HG03571 (cell line): ENCODE results near the gene MVB12B.
"Not testable (repeated sequence)": the region's sequence is repeated elsewhere in the genome, so short reads cannot be mapped to it uniquely, and the experiment has no call there.

Source experiments
- ATAC-seq: cut with Tn5 transposase; IDR thresholded peaks from one replicate; pipeline ENCODE4 v1.9.1; 2021; ENCODE audit not compliant: unreplicated experiment

The MVB12B gene

DNA sequence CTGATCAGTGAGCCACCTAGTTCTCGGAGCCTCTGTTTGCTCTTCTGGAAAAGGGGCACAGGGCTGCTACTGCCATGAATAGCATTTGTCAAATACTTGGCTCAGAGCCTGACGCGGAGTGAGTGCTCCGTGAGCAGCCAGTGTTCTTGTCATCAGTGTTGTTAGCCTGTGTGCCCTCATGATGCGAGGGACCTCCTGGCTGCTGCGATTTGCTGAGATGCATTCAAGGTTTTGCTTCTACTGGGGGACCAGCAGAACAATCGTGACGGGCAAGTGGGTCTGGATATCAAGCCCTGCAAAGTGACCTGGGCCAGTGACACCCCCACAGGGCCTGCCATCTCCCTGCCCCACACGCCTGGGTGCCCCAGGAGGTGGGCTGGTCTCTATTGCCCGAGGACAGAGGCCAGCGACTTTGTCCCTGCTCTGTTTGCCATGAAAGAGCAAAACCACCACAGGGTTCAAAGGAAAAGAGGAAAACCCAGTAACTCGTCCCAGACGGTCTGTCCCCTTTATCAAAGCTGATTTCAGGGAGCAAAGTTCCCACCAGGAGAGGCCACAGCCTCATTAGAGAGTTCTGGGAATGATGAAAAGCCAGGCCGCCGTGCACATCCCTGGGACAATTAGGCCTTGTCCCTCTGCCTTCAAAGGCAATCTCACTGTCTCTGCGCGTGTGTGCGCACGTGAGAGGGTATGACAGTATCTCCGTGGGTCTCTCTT is 200.6 kb downstream of the MVB12B start:
- no peak for ATAC-seq

GRCh38 chr9:126528111-126528510 is 201.5 kb downstream of the MVB12B start:
- ATAC-seq, result no peak

DNA sequence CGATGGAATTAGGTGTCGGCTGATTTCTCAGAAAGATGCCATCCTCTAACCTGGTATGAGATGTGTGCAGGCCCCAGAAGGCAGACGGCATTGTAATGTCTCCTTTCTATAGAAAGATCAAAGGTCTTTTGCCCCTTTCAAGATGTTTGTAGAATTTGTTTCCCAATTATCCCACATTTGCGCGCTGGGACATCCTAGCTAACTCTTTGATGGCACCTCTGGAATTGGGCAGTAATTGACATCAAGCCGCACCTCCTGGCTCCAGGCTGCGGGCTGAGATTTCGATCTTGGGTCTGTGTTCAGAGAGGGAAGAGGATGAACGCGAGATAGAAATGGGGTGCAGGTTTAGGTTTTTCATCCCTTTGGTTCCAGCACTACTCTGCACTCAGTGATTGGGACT is 202.3 kb downstream of the MVB12B start:
- no peak for ATAC-seq

DNA sequence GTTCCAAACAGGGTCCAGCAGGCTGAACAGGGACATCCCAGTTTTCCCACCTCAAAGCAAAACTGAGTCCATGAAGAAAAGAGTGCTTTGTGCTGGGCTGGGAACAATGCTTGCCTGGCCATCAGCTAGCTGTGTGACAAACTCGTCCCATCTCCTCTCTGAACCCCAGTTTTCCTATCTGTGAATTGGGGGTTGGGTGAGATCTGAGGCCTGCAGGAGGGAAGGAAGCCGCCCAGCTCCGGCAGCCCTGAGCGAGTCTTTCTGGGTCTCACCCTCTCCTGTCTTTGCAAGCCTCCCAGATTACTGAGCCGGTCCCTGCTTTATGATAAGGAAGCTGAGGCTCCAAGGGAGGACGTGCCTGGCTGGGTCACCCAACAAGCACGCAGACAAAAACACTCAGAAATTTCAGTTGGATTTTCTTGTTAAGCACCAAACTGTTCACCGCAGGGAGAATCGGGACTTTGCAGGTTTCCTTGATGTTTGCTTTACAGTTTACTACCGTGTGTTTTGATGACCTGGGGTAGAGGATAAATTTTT is 204.5 kb downstream of the MVB12B start:
- ATAC-seq, result no peak

DNA sequence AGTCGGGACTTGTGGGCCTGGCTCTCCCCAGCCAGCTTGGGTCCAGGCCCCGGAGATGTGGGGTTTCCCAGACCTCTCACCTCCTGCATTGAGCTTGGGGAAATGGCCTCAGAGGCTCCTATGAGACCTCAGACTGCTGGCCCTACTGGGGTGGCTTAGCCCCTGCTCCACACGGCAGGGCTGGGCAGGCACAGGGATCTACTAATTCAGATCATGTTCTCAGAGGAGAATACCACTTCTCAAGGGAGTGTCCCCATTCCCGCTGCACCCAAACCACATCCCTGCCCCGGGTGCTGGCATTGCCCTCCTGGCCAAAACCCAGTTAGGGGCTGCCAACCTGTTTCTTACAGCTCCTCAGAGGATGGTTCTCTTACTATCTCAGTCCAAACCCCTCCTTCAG is 205.0 kb downstream of the MVB12B start:
- no peak for ATAC-seq

GRCh38 chr9:126532019-126532462 is 205.4 kb downstream of the MVB12B start:
- no peak for ATAC-seq

- ATAC-seq, result no peak
Measured at GRCh38 chr9:126532489-126532888, 205.9 kb downstream of the MVB12B start.

- no peak for ATAC-seq
Measured at GRCh38 chr9:126532951-126533925, 206.6 kb downstream of the MVB12B start.

GRCh38 chr9:126533926-126534310 is 207.3 kb downstream of the MVB12B start:
- no peak for ATAC-seq

GRCh38 chr9:126534431-126535186 is 208.0 kb downstream of the MVB12B start:
- ATAC-seq, result no peak

DNA sequence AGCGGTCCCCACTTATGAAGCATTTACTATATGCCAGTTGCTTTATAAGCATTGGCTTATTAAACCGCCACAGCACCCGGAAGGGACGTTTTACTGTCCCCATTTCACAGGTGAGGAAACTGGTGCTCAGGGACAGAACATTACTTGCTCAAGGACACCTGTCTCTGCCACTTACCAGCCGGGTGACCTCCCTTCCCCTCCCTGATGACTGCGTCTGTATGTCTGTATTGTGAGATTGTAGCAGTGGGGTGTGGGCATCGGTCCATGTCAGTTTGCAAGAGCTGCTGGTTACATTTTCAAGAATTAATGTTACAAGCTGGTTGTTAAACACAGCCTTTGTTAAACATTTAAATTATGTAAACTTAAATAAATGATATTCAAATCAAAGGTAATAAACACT is 209.5 kb downstream of the MVB12B start:
- no peak for ATAC-seq

- no peak for ATAC-seq
Measured at GRCh38 chr9:126536841-126537465, 210.3 kb downstream of the MVB12B start.

DNA sequence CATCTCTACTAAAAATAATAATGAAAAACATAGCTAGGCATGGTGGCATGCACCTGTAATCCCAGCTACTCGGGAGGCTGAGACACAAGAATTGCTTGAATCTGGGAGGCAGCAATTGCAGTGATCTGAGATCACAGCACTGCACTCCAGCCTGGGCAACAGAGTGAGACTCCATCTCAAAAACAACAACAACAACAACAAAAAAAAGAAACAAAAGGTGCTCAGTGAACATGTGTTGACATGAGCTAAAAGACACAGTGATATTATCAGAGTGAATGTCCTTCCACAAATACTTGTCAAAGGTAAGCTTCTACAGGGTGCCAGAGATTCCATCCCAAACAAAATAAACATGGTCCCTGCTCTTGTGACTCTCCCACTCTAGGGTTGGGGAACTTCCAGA is 211.9 kb downstream of the MVB12B start:
- no peak for ATAC-seq

- not testable (repeated sequence) for ATAC-seq
Measured at GRCh38 chr9:126540398-126540797, 213.8 kb downstream of the MVB12B start.

- no peak for ATAC-seq
Measured at GRCh38 chr9:126543490-126543889, 216.9 kb downstream of the MVB12B start.

DNA sequence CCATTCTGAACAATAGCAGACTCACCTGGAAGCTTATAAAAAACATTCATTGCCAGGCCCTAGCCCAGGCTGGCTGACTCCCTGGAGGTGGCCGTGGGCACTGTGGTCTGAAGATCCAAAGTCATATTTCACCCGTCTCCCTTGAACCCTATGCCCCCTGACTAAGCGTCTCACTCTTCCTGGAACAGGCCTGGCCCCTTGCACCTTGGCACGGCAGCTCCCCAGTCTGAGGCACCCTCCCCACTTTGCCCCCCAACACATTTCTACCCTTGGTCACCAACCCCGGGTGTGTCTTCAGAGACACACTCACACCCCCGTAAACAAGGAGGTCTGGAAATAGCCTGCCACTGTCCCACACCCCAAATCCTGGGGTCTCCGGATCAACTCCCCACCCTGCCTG is 218.5 kb downstream of the MVB12B start:
- ATAC-seq, result no peak

DNA sequence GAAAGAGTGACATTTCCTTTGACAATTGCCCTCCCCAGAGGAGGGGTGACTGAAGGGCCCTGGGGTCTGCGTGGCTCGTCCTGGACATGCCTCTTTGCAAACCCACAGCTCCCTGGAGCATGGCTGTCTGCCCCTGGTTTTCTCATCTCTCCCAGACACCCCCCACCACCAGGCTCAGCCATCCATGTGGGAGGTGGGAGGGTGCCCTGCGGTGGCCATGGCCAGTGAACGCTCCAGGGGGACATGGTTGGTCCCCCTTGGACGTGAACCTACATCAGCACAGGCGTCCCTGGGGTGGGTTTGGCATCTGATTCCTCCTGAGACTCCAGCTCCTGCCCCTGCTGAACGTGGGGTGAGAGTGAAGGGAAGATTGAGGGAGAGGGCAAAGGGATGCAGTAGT is 219.4 kb downstream of the MVB12B start:
- ATAC-seq, result no peak

DNA sequence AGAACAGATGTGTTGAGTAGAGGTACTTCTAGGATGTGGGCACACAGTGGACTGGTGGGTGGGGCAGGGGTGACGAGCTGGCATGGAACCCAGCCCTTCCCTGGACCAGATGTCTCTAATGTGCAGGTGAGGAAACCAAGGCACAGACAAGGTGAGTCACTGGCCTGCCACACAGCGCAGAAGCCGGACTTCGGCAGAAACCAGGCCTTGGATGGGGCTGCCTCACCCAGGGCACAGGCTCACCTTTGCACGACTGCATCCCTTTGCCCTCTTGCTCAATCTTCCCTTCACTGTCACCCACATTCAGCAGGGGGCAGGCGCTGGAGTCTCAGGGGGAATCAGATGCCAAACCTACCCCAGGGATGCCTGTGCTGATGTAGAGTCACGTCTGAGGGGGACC is 221.7 kb downstream of the MVB12B start:
- no peak for ATAC-seq

GRCh38 chr9:126549246-126550006 is 222.8 kb downstream of the MVB12B start:
- no peak for ATAC-seq

- ATAC-seq, result no peak
Measured at GRCh38 chr9:126550891-126551351, 224.3 kb downstream of the MVB12B start.
